Immature natural killer cell (primary cell): ENCODE measurements around the gene TOPBP1. TPM values are rescaled to one million over a fixed set of nuclear protein-coding genes. Genes with fewer than 3 reads are reported as not detected.
A peak's percentile ranks its signal among the peaks of the same experiment; 100 is the strongest.

Experiments used
- DNase-seq, 3 donors: peaks; one replicate each; pipeline ENCODE4 v3.0.0; 2022; ENCODE audit warnings: mixed read lengths in 1 of 3
- H3K27ac Mint-ChIP-seq, 6 donors: one replicate each; pipeline ENCODE4 v1.8.0; 2020; ENCODE audit warnings: mixed read lengths in 6 of 6, mild to moderate bottlenecking in 5 of 6, inconsistent platforms in 4 of 6, moderate library complexity in 3 of 6
- H3K27me3 Mint-ChIP-seq, 3 donors: one replicate each; pipeline ENCODE4 v1.8.0; 2020 to 2021; ENCODE audit warnings: low read depth in 3 of 3, mild to moderate bottlenecking in 3 of 3, mixed read lengths in 3 of 3, moderate library complexity in 3 of 3, inconsistent platforms in 1 of 3
- H3K36me3 Mint-ChIP-seq, 3 donors: one replicate each; pipeline ENCODE4 v1.8.0; 2020; ENCODE audit warnings: mixed read lengths in 3 of 3, inconsistent platforms in 2 of 3, mild to moderate bottlenecking in 2 of 3
- H3K4me1 Mint-ChIP-seq, 2 donors: one replicate each; pipeline ENCODE4 v1.8.0; 2020; ENCODE audit warnings: inconsistent platforms in 2 of 2, mild to moderate bottlenecking in 2 of 2, mixed read lengths in 2 of 2, moderate library complexity in 1 of 2
- H3K4me3 Mint-ChIP-seq, 5 donors: one replicate each; pipeline ENCODE4 v1.8.0; 2020; ENCODE audit warnings: mild to moderate bottlenecking in 5 of 5, mixed read lengths in 5 of 5, inconsistent platforms in 3 of 5, moderate library complexity in 3 of 5
- H3K9me3 Mint-ChIP-seq, 6 donors: one replicate each; pipeline ENCODE4 v1.8.0; 2020; ENCODE audit warnings: mild to moderate bottlenecking in 6 of 6, mixed read lengths in 6 of 6, inconsistent platforms in 4 of 6, moderate library complexity in 3 of 6
- polyA plus RNA-seq, 3 donors: library from polyadenylated mRNA; unstranded; fragments of 300-500 nt; fragmentation: Illumina TruSeq; gene quantifications; one replicate each; pipeline ENCODE4 v1.2.3, GENCODE V29; 2021

TOPBP1 gene
- polyA plus RNA-seq, 3 donors from 2014 or later: 5.2 to 16.3 (median 12.2) TPM

- no peak overlapping the region for H3K4me3 Mint-ChIP-seq
- H3K27me3 Mint-ChIP-seq: peaks cover 0 to 8% (median 3%) of the 10 kb centered on the region in 3 donors
- no peak for DNase-seq
- no peaks in the 10 kb centered on the region for H3K9me3 Mint-ChIP-seq
- H3K4me1 Mint-ChIP-seq: peaks cover 11 to 30% of the 10 kb centered on the region in 2 donors
- H3K27ac Mint-ChIP-seq: peak overlapping the region in 4 of 6 donors; percentile 13 to 75 (median 35)
- H3K36me3 Mint-ChIP-seq: peaks cover 3 to 42% (median 27%) of the 10 kb centered on the region in 3 donors
Measured at GRCh38 chr3:133588035-133588434, 73.7 kb downstream of the TOPBP1 start.

- H3K27me3 Mint-ChIP-seq: peaks cover 0 to 10% (median 0%) of the 10 kb centered on the region in 3 donors
- no peaks in the 10 kb centered on the region for H3K9me3 Mint-ChIP-seq
- H3K27ac Mint-ChIP-seq: peak overlapping the region in 1 of 6 donors; percentile 46
- no peak for DNase-seq
- no peak overlapping the region for H3K4me3 Mint-ChIP-seq
- H3K36me3 Mint-ChIP-seq: peaks cover 9 to 41% (median 30%) of the 10 kb centered on the region in 3 donors
- peaks cover 38 to 60% of the 10 kb centered on the region in 2 donors for H3K4me1 Mint-ChIP-seq
Measured at GRCh38 chr3:133583396-133583795, 78.3 kb downstream of the TOPBP1 start.

GRCh38 chr3:133578548-133579191 lies 83.1 kb downstream of the TOPBP1 start:
- H3K27me3 Mint-ChIP-seq: peaks cover 6 to 12% (median 10%) of the 10 kb centered on the region in 3 donors
- no peaks in the 10 kb centered on the region for H3K9me3 Mint-ChIP-seq
- H3K4me1 Mint-ChIP-seq: peaks cover 72 to 93% of the 10 kb centered on the region in 2 donors
- DNase-seq: no peak
- H3K27ac Mint-ChIP-seq: peak overlapping the region in 4 of 6 donors; percentile 14 to 74 (median 51)
- H3K36me3 Mint-ChIP-seq: peaks cover 20 to 37% (median 28%) of the 10 kb centered on the region in 3 donors
- peak overlapping the region in 4 of 5 donors; percentile 16 to 56 (median 36) for H3K4me3 Mint-ChIP-seq

GRCh38 chr3:133576169-133576568 lies 85.6 kb downstream of the TOPBP1 start:
- H3K4me3 Mint-ChIP-seq: peak overlapping the region; percentile 94 to 99 (median 97)
- H3K27me3 Mint-ChIP-seq: peaks cover 11 to 17% (median 12%) of the 10 kb centered on the region in 3 donors

GRCh38 chr3:133575086-133575485 lies 86.7 kb downstream of the TOPBP1 start:
- Mint-ChIP-seq H3K4me3 (peak overlapping the region; percentile 94 to 99 (median 97)), H3K27me3 (peaks cover 12 to 17% (median 13%) of the 10 kb centered on the region in 3 donors), H3K36me3 (peaks cover 17 to 21% (median 18%) of the 10 kb centered on the region in 3 donors), H3K27ac (peak overlapping the region; percentile 98 to 100 (median 99)), H3K4me1 (peaks cover 70 to 84% of the 10 kb centered on the region in 2 donors), H3K9me3 (no peaks in the 10 kb centered on the region)
- DNase-seq: no peak

More at GRCh38 chr3:133576169-133576568, 85.6 kb downstream of the TOPBP1 start:
- Mint-ChIP-seq H3K27ac (peak overlapping the region; percentile 79 to 100 (median 98)), H3K36me3 (peaks cover 17 to 23% (median 20%) of the 10 kb centered on the region in 3 donors), H3K4me1 (peaks cover 72 to 87% of the 10 kb centered on the region in 2 donors), H3K9me3 (no peaks in the 10 kb centered on the region)
- no peak for DNase-seq

- Mint-ChIP-seq H3K4me1 (peaks cover 64 to 76% of the 10 kb centered on the region in 2 donors), H3K36me3 (peaks cover 17 to 19% (median 17%) of the 10 kb centered on the region in 3 donors), H3K27me3 (peaks cover 12 to 17% (median 13%) of the 10 kb centered on the region in 3 donors), H3K9me3 (no peaks in the 10 kb centered on the region), H3K4me3 (peak overlapping the region; percentile 94 to 99 (median 97)), H3K27ac (peak overlapping the region; percentile 98 to 100 (median 99))
- DNase-seq: peak; percentile 87 to 88 (median 87)
Measured at GRCh38 chr3:133574260-133574881, 87.4 kb downstream of the TOPBP1 start.

- peak in 2 of 3 donors; percentile 91 for DNase-seq
- peak within 1 kb of the TSS; percentile 94 to 99 (median 97) for H3K4me3 Mint-ChIP-seq
- peaks cover 13 to 19% (median 17%) of the 10 kb centered on the region in 3 donors for H3K36me3 Mint-ChIP-seq
- H3K27me3 Mint-ChIP-seq: peaks cover 12 to 17% (median 13%) of the 10 kb centered on the region in 3 donors
- peak within 1 kb of the TSS; percentile 99 to 100 (median 100) for H3K27ac Mint-ChIP-seq
- H3K9me3 Mint-ChIP-seq: no peaks in the 10 kb centered on the region
- peaks cover 58 to 70% of the 10 kb centered on the region in 2 donors for H3K4me1 Mint-ChIP-seq
Measured at GRCh38 chr3:133573629-133574194, 88.0 kb downstream of the TOPBP1 start, which contains the start of gene CDV3. CDV3 (plus strand) TSS chr3:133573686; CDS start chr3:133574045, 359 bp downstream.

- Mint-ChIP-seq H3K4me1 (peaks cover 52 to 64% of the 10 kb centered on the region in 2 donors), H3K36me3 (peaks cover 13 to 19% (median 13%) of the 10 kb centered on the region in 3 donors)
Measured at GRCh38 chr3:133573054-133573628, 88.6 kb downstream of the TOPBP1 start.

GRCh38 chr3:133572158-133573053 lies 89.3 kb downstream of the TOPBP1 start:
- Mint-ChIP-seq H3K9me3 (no peaks in the 10 kb centered on the region), H3K27me3 (peaks cover 12 to 17% (median 14%) of the 10 kb centered on the region in 3 donors), H3K36me3 (peaks cover 10 to 19% (median 10%) of the 10 kb centered on the region in 3 donors), H3K4me1 (peaks cover 46 to 57% of the 10 kb centered on the region in 2 donors), H3K4me3 (peak overlapping the region; percentile 81 to 96 (median 89)), H3K27ac (peak overlapping the region; percentile 97 to 100 (median 99))
- DNase-seq: peak; percentile 47 to 55 (median 54)

More at GRCh38 chr3:133573054-133573628, 88.6 kb downstream of the TOPBP1 start:
- Mint-ChIP-seq H3K9me3 (no peaks in the 10 kb centered on the region), H3K27me3 (peaks cover 12 to 17% (median 13%) of the 10 kb centered on the region in 3 donors), H3K4me3 (peak overlapping the region; percentile 81 to 96 (median 89)), H3K27ac (peak overlapping the region; percentile 97 to 100 (median 99))
- DNase-seq: peak; percentile 100

- H3K27ac Mint-ChIP-seq: peak overlapping the region in 5 of 6 donors; percentile 40 to 100 (median 77)
- peaks cover 12 to 20% (median 14%) of the 10 kb centered on the region in 3 donors for H3K27me3 Mint-ChIP-seq
- peaks cover 0 to 7% (median 2%) of the 10 kb centered on the region in 3 donors for H3K36me3 Mint-ChIP-seq
- H3K9me3 Mint-ChIP-seq: no peaks in the 10 kb centered on the region
- no peak overlapping the region for H3K4me3 Mint-ChIP-seq
- no peak for DNase-seq
- peaks cover 34 to 42% of the 10 kb centered on the region in 2 donors for H3K4me1 Mint-ChIP-seq
Measured at GRCh38 chr3:133570937-133571320, 90.8 kb downstream of the TOPBP1 start.

GRCh38 chr3:133570139-133570936 lies 91.4 kb downstream of the TOPBP1 start:
- Mint-ChIP-seq H3K4me3 (no peak overlapping the region), H3K36me3 (peaks cover 0 to 5% (median 0%) of the 10 kb centered on the region in 3 donors), H3K4me1 (peaks cover 29 to 36% of the 10 kb centered on the region in 2 donors), H3K9me3 (no peaks in the 10 kb centered on the region), H3K27ac (peak overlapping the region; percentile 34 to 100 (median 60)), H3K27me3 (peaks cover 12 to 15% (median 14%) of the 10 kb centered on the region in 3 donors)
- DNase-seq: no peak
